Measurements from ENCODE around the gene CDC23.

The CDC23 gene

GRCh38 chr5:138170299-138170698, 42.8 kb downstream of the CDC23 start:
- H3K4me2 ChIP-seq (ENCODE audit: low read length): no peak overlapping the region
- H2BK120ac ChIP-seq (ENCODE audit: insufficient read depth, low read length, poor library complexity): no peak overlapping the region
- no peaks in the 10 kb centered on the region for H3K4me1 ChIP-seq (ENCODE audit: control insufficient read depth in 1 of 2, insufficient read depth in 2 of 2, low read length in 2 of 2)
- no peaks in the 10 kb centered on the region for H3K79me1 ChIP-seq (ENCODE audit: low read length)
- H3K4ac ChIP-seq (ENCODE audit: low read depth, low read length): no peak overlapping the region
- H4K91ac ChIP-seq (ENCODE audit: low read depth, low read length): no peak overlapping the region
- no peak overlapping the region for H2BK12ac ChIP-seq (ENCODE audit: low read length)
- H3K14ac ChIP-seq (ENCODE audit: low read length): no peak overlapping the region
- no peaks in the 10 kb centered on the region for H3K9me3 ChIP-seq (ENCODE audit: insufficient read depth, low read depth, low read length)
- H2AFZ ChIP-seq (ENCODE audit: insufficient read depth, low read length, poor library complexity): no peak overlapping the region
- DNase-seq: no peak
- H3K79me2 ChIP-seq (ENCODE audit: control insufficient read depth, insufficient read depth, low read length, poor library complexity): no peaks in the 10 kb centered on the region
- H3K27ac ChIP-seq (ENCODE audit: low read depth, low read length): no peak overlapping the region
- no peak overlapping the region for H4K8ac ChIP-seq (ENCODE audit: low read depth, low read length)
- no peak overlapping the region for H3K9ac ChIP-seq (ENCODE audit: low read length)
- no peak overlapping the region for H2BK5ac ChIP-seq (ENCODE audit: low read depth, low read length, poor library complexity)
- H3K4me3 ChIP-seq (ENCODE audit: low read depth, low read length): no peak overlapping the region
- no peak overlapping the region for H2AK5ac ChIP-seq (ENCODE audit: low read length)
- peaks cover 30 to 55% of the 10 kb centered on the region in 2 experiments for H3K36me3 ChIP-seq (ENCODE audit: control insufficient read depth in 1 of 2, insufficient read depth in 2 of 2, low read length in 2 of 2)
- H3K23ac ChIP-seq (ENCODE audit: low read length): no peak overlapping the region
- no peaks in the 10 kb centered on the region for H3K27me3 ChIP-seq (ENCODE audit: insufficient read depth, low read length)
- H4K12ac ChIP-seq (ENCODE audit: low read depth, low read length): no peak overlapping the region
- no peak overlapping the region for H3K18ac ChIP-seq (ENCODE audit: low read length)

- H3K79me1 ChIP-seq (ENCODE audit: low read length): no peaks in the 10 kb centered on the region
- no peak overlapping the region for H2BK120ac ChIP-seq (ENCODE audit: insufficient read depth, low read length, poor library complexity)
- no peaks in the 10 kb centered on the region for H3K4me1 ChIP-seq (ENCODE audit: control insufficient read depth in 1 of 2, insufficient read depth in 2 of 2, low read length in 2 of 2)
- no peak for DNase-seq
- no peaks in the 10 kb centered on the region for H3K27me3 ChIP-seq (ENCODE audit: insufficient read depth, low read length)
- H3K9me3 ChIP-seq (ENCODE audit: insufficient read depth, low read depth, low read length): no peaks in the 10 kb centered on the region
- H3K4me3 ChIP-seq (ENCODE audit: low read depth, low read length): no peak overlapping the region
- H2BK5ac ChIP-seq (ENCODE audit: low read depth, low read length, poor library complexity): no peak overlapping the region
- peaks cover 33 to 59% of the 10 kb centered on the region in 2 experiments for H3K36me3 ChIP-seq (ENCODE audit: control insufficient read depth in 1 of 2, insufficient read depth in 2 of 2, low read length in 2 of 2)
- no peak overlapping the region for H4K91ac ChIP-seq (ENCODE audit: low read depth, low read length)
- no peak overlapping the region for H3K9ac ChIP-seq (ENCODE audit: low read length)
- H3K4me2 ChIP-seq (ENCODE audit: low read length): no peak overlapping the region
- H3K79me2 ChIP-seq (ENCODE audit: control insufficient read depth, insufficient read depth, low read length, poor library complexity): no peaks in the 10 kb centered on the region
- no CpG with 5 or more reads among the region's 5 CpGs for WGBS (ENCODE audit: extremely low coverage, insufficient coverage, insufficient read length)
- no peak overlapping the region for H3K4ac ChIP-seq (ENCODE audit: low read depth, low read length)
- no peak overlapping the region for H3K18ac ChIP-seq (ENCODE audit: low read length)
- no peak overlapping the region for H3K14ac ChIP-seq (ENCODE audit: low read length)
- H2AK5ac ChIP-seq (ENCODE audit: low read length): no peak overlapping the region
- no peak overlapping the region for H4K8ac ChIP-seq (ENCODE audit: low read depth, low read length)
- no peak overlapping the region for H2AFZ ChIP-seq (ENCODE audit: insufficient read depth, low read length, poor library complexity)
- no peak overlapping the region for H2BK12ac ChIP-seq (ENCODE audit: low read length)
- no peak overlapping the region for H4K12ac ChIP-seq (ENCODE audit: low read depth, low read length)
- H3K27ac ChIP-seq (ENCODE audit: low read depth, low read length): no peak overlapping the region
- H3K23ac ChIP-seq (ENCODE audit: low read length): no peak overlapping the region
These were observed 44.0 kb downstream of the CDC23 start for GRCh38 chr5:138169124-138169523.

DNA sequence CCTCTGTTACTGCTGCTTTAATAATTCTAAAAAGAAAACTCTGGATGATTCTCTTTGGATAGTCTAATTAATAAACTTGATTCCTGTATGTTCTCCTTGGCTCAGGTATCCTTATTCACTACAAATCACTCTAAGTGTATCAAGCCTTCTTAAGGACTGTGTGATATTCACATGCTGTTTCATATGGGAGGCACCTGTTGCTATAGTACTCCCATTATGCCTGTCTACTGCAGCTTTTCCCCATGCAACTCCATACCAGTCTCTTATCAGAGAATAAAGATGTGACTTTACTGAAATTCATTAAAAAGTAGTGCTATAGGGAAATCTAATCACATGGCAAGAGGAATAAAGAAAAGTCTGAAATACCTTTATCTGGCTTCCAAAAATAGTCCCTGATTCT, 49.4 kb downstream of the CDC23 start:
- no peak overlapping the region for H3K23ac ChIP-seq (ENCODE audit: low read length)
- no peak overlapping the region for H4K8ac ChIP-seq (ENCODE audit: low read depth, low read length)
- no peak overlapping the region for H3K4ac ChIP-seq (ENCODE audit: low read depth, low read length)
- H2BK5ac ChIP-seq (ENCODE audit: low read depth, low read length, poor library complexity): no peak overlapping the region
- no peak overlapping the region for H3K18ac ChIP-seq (ENCODE audit: low read length)
- H3K4me1 ChIP-seq (ENCODE audit: control insufficient read depth in 1 of 2, insufficient read depth in 2 of 2, low read length in 2 of 2): no peaks in the 10 kb centered on the region
- no peaks in the 10 kb centered on the region for H3K79me2 ChIP-seq (ENCODE audit: control insufficient read depth, insufficient read depth, low read length, poor library complexity)
- H4K91ac ChIP-seq (ENCODE audit: low read depth, low read length): no peak overlapping the region
- no peak overlapping the region for H4K12ac ChIP-seq (ENCODE audit: low read depth, low read length)
- H3K4me3 ChIP-seq (ENCODE audit: low read depth, low read length): no peak overlapping the region
- no peak overlapping the region for H2AK5ac ChIP-seq (ENCODE audit: low read length)
- no peaks in the 10 kb centered on the region for H3K79me1 ChIP-seq (ENCODE audit: low read length)
- H2AFZ ChIP-seq (ENCODE audit: insufficient read depth, low read length, poor library complexity): no peak overlapping the region
- H3K14ac ChIP-seq (ENCODE audit: low read length): no peak overlapping the region
- no peak overlapping the region for H3K4me2 ChIP-seq (ENCODE audit: low read length)
- no peak overlapping the region for H2BK12ac ChIP-seq (ENCODE audit: low read length)
- no peak overlapping the region for H2BK120ac ChIP-seq (ENCODE audit: insufficient read depth, low read length, poor library complexity)
- peaks cover 42 to 73% of the 10 kb centered on the region in 2 experiments for H3K36me3 ChIP-seq (ENCODE audit: control insufficient read depth in 1 of 2, insufficient read depth in 2 of 2, low read length in 2 of 2)
- no peak overlapping the region for H3K9ac ChIP-seq (ENCODE audit: low read length)
- no peaks in the 10 kb centered on the region for H3K27me3 ChIP-seq (ENCODE audit: insufficient read depth, low read length)
- no peaks in the 10 kb centered on the region for H3K9me3 ChIP-seq (ENCODE audit: insufficient read depth, low read depth, low read length)
- H3K27ac ChIP-seq (ENCODE audit: low read depth, low read length): no peak overlapping the region
- DNase-seq: no peak

DNA sequence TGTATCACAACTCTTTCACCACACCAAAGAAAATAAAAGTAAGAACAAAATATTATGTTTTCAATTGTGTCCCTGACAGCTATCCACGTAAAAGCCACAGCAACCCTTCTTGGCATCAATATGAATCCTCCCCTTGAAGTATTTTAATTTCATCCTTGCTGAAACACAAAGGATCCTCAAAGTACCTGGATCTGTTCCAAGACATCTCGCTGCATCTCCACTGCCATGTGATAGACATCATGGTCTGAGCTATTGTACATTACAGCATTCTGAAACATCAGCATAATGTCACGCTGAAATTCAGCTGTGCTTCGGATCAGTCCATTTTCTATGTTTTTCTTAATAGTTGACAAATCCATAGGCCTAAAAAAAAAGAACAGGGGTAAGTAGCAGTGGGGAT, 52.4 kb downstream of the CDC23 start:
- DNase-seq: no peak
- Histone ChIP-seq H3K18ac (ENCODE audit: low read length) (no peak overlapping the region), H3K79me1 (ENCODE audit: low read length) (no peaks in the 10 kb centered on the region), H3K27ac (ENCODE audit: low read depth, low read length) (no peak overlapping the region), H3K27me3 (ENCODE audit: insufficient read depth, low read length) (no peaks in the 10 kb centered on the region), H3K4me1 (ENCODE audit: control insufficient read depth in 1 of 2, insufficient read depth in 2 of 2, low read length in 2 of 2) (no peaks in the 10 kb centered on the region), H3K14ac (ENCODE audit: low read length) (no peak overlapping the region), H4K12ac (ENCODE audit: low read depth, low read length) (no peak overlapping the region), H2BK5ac (ENCODE audit: low read depth, low read length, poor library complexity) (no peak overlapping the region), H3K9me3 (ENCODE audit: insufficient read depth, low read depth, low read length) (no peaks in the 10 kb centered on the region), H3K23ac (ENCODE audit: low read length) (no peak overlapping the region), H3K9ac (ENCODE audit: low read length) (no peak overlapping the region), H2AK5ac (ENCODE audit: low read length) (no peak overlapping the region), H3K79me2 (ENCODE audit: control insufficient read depth, insufficient read depth, low read length, poor library complexity) (no peaks in the 10 kb centered on the region), H4K8ac (ENCODE audit: low read depth, low read length) (no peak overlapping the region), H3K4me3 (ENCODE audit: low read depth, low read length) (no peak overlapping the region), H3K4me2 (ENCODE audit: low read length) (no peak overlapping the region), H2AFZ (ENCODE audit: insufficient read depth, low read length, poor library complexity) (no peak overlapping the region), H3K36me3 (ENCODE audit: control insufficient read depth in 1 of 2, insufficient read depth in 2 of 2, low read length in 2 of 2) (peaks cover 33 to 71% of the 10 kb centered on the region in 2 experiments), H4K91ac (ENCODE audit: low read depth, low read length) (no peak overlapping the region), H2BK12ac (ENCODE audit: low read length) (no peak overlapping the region), H2BK120ac (ENCODE audit: insufficient read depth, low read length, poor library complexity) (no peak overlapping the region), H3K4ac (ENCODE audit: low read depth, low read length) (no peak overlapping the region)
- WGBS (ENCODE audit: extremely low coverage, insufficient coverage, insufficient read length): no CpG with 5 or more reads among the region's 4 CpGs

GRCh38 chr5:138159666-138160065, 53.5 kb downstream of the CDC23 start:
- Histone ChIP-seq H3K14ac (ENCODE audit: low read length) (no peak overlapping the region), H3K23ac (ENCODE audit: low read length) (no peak overlapping the region), H3K4me3 (ENCODE audit: low read depth, low read length) (no peak overlapping the region), H3K79me1 (ENCODE audit: low read length) (no peaks in the 10 kb centered on the region), H2BK12ac (ENCODE audit: low read length) (no peak overlapping the region), H3K36me3 (ENCODE audit: control insufficient read depth in 1 of 2, insufficient read depth in 2 of 2, low read length in 2 of 2) (peaks cover 24 to 63% of the 10 kb centered on the region in 2 experiments), H3K79me2 (ENCODE audit: control insufficient read depth, insufficient read depth, low read length, poor library complexity) (no peaks in the 10 kb centered on the region), H3K9me3 (ENCODE audit: insufficient read depth, low read depth, low read length) (no peaks in the 10 kb centered on the region), H3K4ac (ENCODE audit: low read depth, low read length) (no peak overlapping the region), H4K91ac (ENCODE audit: low read depth, low read length) (no peak overlapping the region), H3K4me2 (ENCODE audit: low read length) (no peak overlapping the region), H3K27ac (ENCODE audit: low read depth, low read length) (no peak overlapping the region), H2BK5ac (ENCODE audit: low read depth, low read length, poor library complexity) (no peak overlapping the region), H2BK120ac (ENCODE audit: insufficient read depth, low read length, poor library complexity) (no peak overlapping the region), H2AFZ (ENCODE audit: insufficient read depth, low read length, poor library complexity) (no peak overlapping the region), H3K18ac (ENCODE audit: low read length) (no peak overlapping the region), H4K8ac (ENCODE audit: low read depth, low read length) (no peak overlapping the region), H3K27me3 (ENCODE audit: insufficient read depth, low read length) (no peaks in the 10 kb centered on the region), H2AK5ac (ENCODE audit: low read length) (no peak overlapping the region), H3K4me1 (ENCODE audit: control insufficient read depth in 1 of 2, insufficient read depth in 2 of 2, low read length in 2 of 2) (no peaks in the 10 kb centered on the region), H3K9ac (ENCODE audit: low read length) (no peak overlapping the region), H4K12ac (ENCODE audit: low read depth, low read length) (no peak overlapping the region)
- no peak for DNase-seq
- no CpG with 5 or more reads among the region's 5 CpGs for WGBS (ENCODE audit: extremely low coverage, insufficient coverage, insufficient read length)

Data from trophoblast cell (in vitro differentiated cells and primary cell).